GM12878 (cell line): ENCODE data around the gene GM2A. TPM values are rescaled to one million over a fixed set of nuclear protein-coding genes. Genes with fewer than 3 reads are reported as not detected.

Experiments used
- FOS ChIP-seq: IDR thresholded peaks from 3 replicates; pipeline ENCODE4 v1.6.1; 2011; ENCODE audit warnings: borderline replicate concordance; ENCODE audit not compliant: insufficient read length; ENCODE audit errors: extremely low read depth
- PAX8 ChIP-seq: fragments of 450-650 bp; IDR thresholded peaks from 2 replicates; pipeline ENCODE4 v1.6.1; 2017; ENCODE audit warnings: mild to moderate bottlenecking, moderate library complexity
- PRDM15 ChIP-seq: fragments of 450-650 bp; formaldehyde crosslinking; IDR thresholded peaks from 2 replicates; pipeline ENCODE4 v1.4.0; 2020; ENCODE audit warnings: mild to moderate bottlenecking, moderate library complexity
- RELA ChIP-seq: fragments of 450-650 bp; IDR thresholded peaks from 2 replicates; pipeline ENCODE4 v1.8.0; 2014; ENCODE audit warnings: borderline replicate concordance; ENCODE audit not compliant: partially characterized antibody
- ZBTB4 ChIP-seq: fragments of 450-650 bp; formaldehyde crosslinking; IDR thresholded peaks from 2 replicates; pipeline ENCODE4 v1.4.0; 2022; ENCODE audit warnings: mild to moderate bottlenecking, moderate library complexity
- polyA plus RNA-seq, 11 experiments: library from polyadenylated mRNA; depleted of rRNA in 4 of 11; unstranded in 6 of 11; stranded (reverse) in 5 of 11; fragments of >200 nt; fragmentation: Nextera tagmentation in 4 of 11; fragmentation: Illumina TruSeq in 1 of 11; extraction: Ambion mirVana in 4 of 11; extraction: Trizol in 1 of 11; gene quantifications; 1 replicate in 1 of 11; 2 replicates in 10 of 11; pipeline versions ENCODE4 v1.2.1 to v1.2.3, GENCODE V29; 2011 to 2016; ENCODE audit warnings: inconsistent platforms in 2 of 11, missing spikeins in 2 of 11, low read depth in 1 of 11
- total RNA-seq, 4 experiments: library from RNA; depleted of rRNA in 3 of 4; stranded (reverse); fragments of >200 nt in 3 of 4; fragmentation: Illumina TruSeq in 1 of 4; extraction: Trizol in 1 of 4; gene quantifications; 2 replicates each; pipeline versions ENCODE4 v1.2.1 to v1.2.3, GENCODE V29; 2013 to 2021

GM2A gene
- total and polyA plus RNA-seq, 10 of the 15 experiments (the other 5 are each of a cell fraction or from before 2014, with no cell fraction given): 33.6 to 106 (median 68.2) TPM

GRCh38 chr5:151252762-151253604, at the start of gene GM2A (continued):
- TF ChIP-seq ZBTB4 (no peak), FOS (peak; percentile 24), RELA (no peak), PRDM15 (no peak), PAX8 (no peak)
